Naive B cell (primary cell): Measurements from ENCODE around the gene TGFBR2. TPM values are rescaled to one million over a fixed set of nuclear protein-coding genes. Genes with fewer than 3 reads are reported as not detected.

Experiments used
- ATAC-seq, 2 donors: fragments of 150-1000 bp; cut with Tn5 transposase; 2 replicates each; pipeline ENCODE4 v1.10.0; 2021; ENCODE audit warnings: low read depth in 2 of 2, mild to moderate bottlenecking in 2 of 2, moderate library complexity in 2 of 2
- DNase-seq: peaks from one replicate; pipeline ENCODE4 v3.0.0; 2022
- H3K27ac Mint-ChIP-seq, 6 donors: one replicate each; pipeline ENCODE4 v1.8.0; 2020 to 2022; ENCODE audit warnings: mild to moderate bottlenecking in 6 of 6, mixed read lengths in 6 of 6, moderate library complexity in 5 of 6, inconsistent platforms in 2 of 6
- H3K27me3 Mint-ChIP-seq, 3 donors: one replicate each; pipeline ENCODE4 v1.8.0; 2021 to 2022; ENCODE audit warnings: mixed read lengths in 3 of 3, mild to moderate bottlenecking in 1 of 3
- H3K36me3 Mint-ChIP-seq, 2 donors: one replicate each; pipeline ENCODE4 v1.8.0; 2020 to 2022; ENCODE audit warnings: mixed read lengths in 2 of 2, inconsistent platforms in 1 of 2, mild to moderate bottlenecking in 1 of 2
- H3K4me1 Mint-ChIP-seq, 3 donors: one replicate each; pipeline ENCODE4 v1.8.0; 2020 to 2022; ENCODE audit warnings: mixed read lengths in 3 of 3, inconsistent platforms in 1 of 3, mild to moderate bottlenecking in 1 of 3, moderate library complexity in 1 of 3
- H3K4me3 Mint-ChIP-seq, 8 donors: one replicate each; pipeline ENCODE4 v1.8.0; 2020 to 2022; ENCODE audit warnings: mild to moderate bottlenecking in 8 of 8, mixed read lengths in 8 of 8, moderate library complexity in 8 of 8, inconsistent platforms in 2 of 8
- H3K9me3 Mint-ChIP-seq, 7 donors: one replicate each; pipeline ENCODE4 v1.8.0; 2020 to 2022; ENCODE audit warnings: mixed read lengths in 7 of 7, mild to moderate bottlenecking in 5 of 7, inconsistent platforms in 2 of 7, moderate library complexity in 1 of 7
- polyA plus RNA-seq, 6 donors: library from polyadenylated mRNA; unstranded; fragments of 300-500 nt; fragmentation: Illumina TruSeq; gene quantifications; one replicate each; pipeline ENCODE4 v1.2.3, GENCODE V29; 2021; ENCODE audit warnings: low read depth in 6 of 6

Gene TGFBR2
- 100 to 1,000 TPM in 5 of 6 donors, 10 to 100 TPM in 1; 99.4 to 169 (median 116) TPM for polyA plus RNA-seq

DNA sequence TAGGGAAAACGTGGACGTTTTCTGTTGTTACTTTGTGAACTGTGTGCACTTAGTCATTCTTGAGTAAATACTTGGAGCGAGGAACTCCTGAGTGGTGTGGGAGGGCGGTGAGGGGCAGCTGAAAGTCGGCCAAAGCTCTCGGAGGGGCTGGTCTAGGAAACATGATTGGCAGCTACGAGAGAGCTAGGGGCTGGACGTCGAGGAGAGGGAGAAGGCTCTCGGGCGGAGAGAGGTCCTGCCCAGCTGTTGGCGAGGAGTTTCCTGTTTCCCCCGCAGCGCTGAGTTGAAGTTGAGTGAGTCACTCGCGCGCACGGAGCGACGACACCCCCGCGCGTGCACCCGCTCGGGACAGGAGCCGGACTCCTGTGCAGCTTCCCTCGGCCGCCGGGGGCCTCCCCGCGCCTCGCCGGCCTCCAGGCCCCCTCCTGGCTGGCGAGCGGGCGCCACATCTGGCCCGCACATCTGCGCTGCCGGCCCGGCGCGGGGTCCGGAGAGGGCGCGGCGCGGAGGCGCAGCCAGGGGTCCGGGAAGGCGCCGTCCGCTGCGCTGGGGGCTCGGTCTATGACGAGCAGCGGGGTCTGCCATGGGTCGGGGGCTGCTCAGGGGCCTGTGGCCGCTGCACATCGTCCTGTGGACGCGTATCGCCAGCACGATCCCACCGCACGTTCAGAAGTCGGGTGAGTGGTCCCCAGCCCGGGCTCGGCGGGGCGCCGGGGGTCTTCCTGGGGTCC lies at the start of gene TGFBR2:
TSS of gene TGFBR2 (plus strand) at position 301 of the 731 bp plus-strand sequence. CDS start at position 584, 283 bp downstream.
- peaks cover 0 to 5% (median 0%) of the 10 kb centered on the region in 7 donors for H3K9me3 Mint-ChIP-seq
- no peaks in the 10 kb centered on the region for H3K27me3 Mint-ChIP-seq
- H3K4me3 Mint-ChIP-seq, result peak within 1 kb of the TSS; percentile 91 to 99 (median 97)
- peaks cover 7 to 17% of the 10 kb centered on the region in 2 donors for H3K36me3 Mint-ChIP-seq
- DNase-seq (peak; percentile 87), ATAC-seq (peak; percentile 69 to 72)
- H3K4me1 Mint-ChIP-seq, result peaks cover 53 to 83% (median 65%) of the 10 kb centered on the region in 3 donors
- H3K27ac Mint-ChIP-seq, result peak within 1 kb of the TSS; percentile 98 to 100 (median 99)

DNA sequence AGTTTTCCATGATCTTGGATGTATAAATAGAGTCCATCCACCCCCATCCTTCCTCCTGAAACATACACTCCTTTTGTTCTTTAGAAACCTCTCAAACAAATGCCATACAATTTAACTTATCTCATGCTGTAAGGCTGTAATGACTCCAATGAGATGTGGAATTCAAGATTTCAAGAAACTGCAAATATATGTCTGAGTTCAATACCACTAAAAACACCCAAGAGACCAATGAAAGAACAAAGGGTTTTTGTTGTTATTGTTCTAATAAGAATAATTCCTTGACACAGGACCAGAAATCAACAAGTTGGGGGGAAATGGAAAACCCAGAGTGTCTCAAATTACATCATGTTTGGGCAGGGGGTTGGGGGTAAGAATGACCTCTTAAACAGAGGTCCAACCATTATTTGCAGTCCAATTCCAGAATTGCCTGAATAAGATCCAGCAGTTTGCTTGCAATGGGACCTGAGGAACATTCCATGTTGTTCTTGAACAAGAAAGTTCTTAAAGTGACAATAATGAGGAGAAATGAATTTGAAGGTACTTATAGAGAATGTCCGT lies 48.6 kb upstream of the TGFBR2 start:
- no peak overlapping the region for H3K4me3 Mint-ChIP-seq
- DNase-seq (no peak), ATAC-seq (no peak)
- H3K4me1 Mint-ChIP-seq, result no peaks in the 10 kb centered on the region
- no peaks in the 10 kb centered on the region for H3K36me3 Mint-ChIP-seq
- H3K27ac Mint-ChIP-seq, result no peak overlapping the region
- H3K9me3 Mint-ChIP-seq, result no peaks in the 10 kb centered on the region
- no peaks in the 10 kb centered on the region for H3K27me3 Mint-ChIP-seq

DNA sequence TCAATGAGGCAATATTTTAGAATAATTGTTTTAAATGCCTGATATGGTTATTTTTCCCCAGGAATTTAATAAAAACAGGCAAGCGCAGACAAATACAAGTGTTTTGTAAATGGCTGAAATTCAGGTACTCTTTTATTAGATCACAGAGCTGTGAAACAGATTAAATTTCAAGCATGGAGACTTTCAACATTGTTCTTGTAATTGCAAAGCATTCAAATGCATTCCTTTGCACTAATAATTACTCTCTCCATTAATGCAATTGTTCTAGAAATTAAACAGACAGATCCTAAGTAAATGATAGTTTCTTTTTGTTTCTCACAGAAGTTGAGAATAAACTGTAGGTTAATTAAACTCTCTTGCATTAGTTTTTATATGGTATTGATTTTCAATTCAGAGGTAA lies 42.4 kb upstream of the TGFBR2 start:
- H3K36me3 Mint-ChIP-seq, result no peaks in the 10 kb centered on the region
- ATAC-seq (no peak), DNase-seq (no peak)
- no peaks in the 10 kb centered on the region for H3K27me3 Mint-ChIP-seq
- H3K4me1 Mint-ChIP-seq, result no peaks in the 10 kb centered on the region
- H3K27ac Mint-ChIP-seq, result no peak overlapping the region
- no peaks in the 10 kb centered on the region for H3K9me3 Mint-ChIP-seq
- no peak overlapping the region for H3K4me3 Mint-ChIP-seq

DNA sequence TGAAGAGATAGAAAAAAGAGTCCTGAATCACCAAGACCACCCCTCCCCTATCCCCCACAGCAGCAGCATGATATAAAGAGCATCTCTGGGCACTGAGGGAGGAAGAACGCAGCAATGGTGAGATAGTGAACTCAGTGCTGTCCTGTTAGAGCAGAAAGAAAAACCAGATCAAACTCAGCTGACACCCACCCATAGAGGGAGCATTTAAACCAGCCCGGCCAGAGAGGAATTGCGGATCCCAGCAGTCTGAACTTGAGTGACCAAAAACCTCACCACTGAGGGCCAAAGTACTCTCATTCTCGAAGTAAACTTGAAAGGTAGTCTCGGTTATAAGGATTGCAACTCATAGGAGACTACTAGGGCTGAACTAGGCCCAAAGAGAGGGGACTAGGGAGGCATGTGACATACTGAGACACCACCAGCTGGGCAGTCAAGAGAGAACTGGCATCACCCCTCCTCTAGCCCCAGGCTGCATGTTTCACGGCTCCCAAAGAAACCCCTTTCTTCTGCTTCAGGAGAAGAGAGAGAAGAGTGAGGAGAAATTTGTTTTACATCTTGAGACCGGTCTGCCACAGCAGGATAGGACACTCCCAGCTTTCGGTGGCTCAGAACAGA lies 39.2 kb upstream of the TGFBR2 start:
- Mint-ChIP-seq H3K9me3 (peaks cover 0 to 2% (median 0%) of the 10 kb centered on the region in 7 donors), H3K27ac (no peak overlapping the region), H3K4me1 (no peaks in the 10 kb centered on the region), H3K4me3 (no peak overlapping the region), H3K27me3 (no peaks in the 10 kb centered on the region), H3K36me3 (no peaks in the 10 kb centered on the region)
- no peak for DNase-seq
- no peak for ATAC-seq

DNA sequence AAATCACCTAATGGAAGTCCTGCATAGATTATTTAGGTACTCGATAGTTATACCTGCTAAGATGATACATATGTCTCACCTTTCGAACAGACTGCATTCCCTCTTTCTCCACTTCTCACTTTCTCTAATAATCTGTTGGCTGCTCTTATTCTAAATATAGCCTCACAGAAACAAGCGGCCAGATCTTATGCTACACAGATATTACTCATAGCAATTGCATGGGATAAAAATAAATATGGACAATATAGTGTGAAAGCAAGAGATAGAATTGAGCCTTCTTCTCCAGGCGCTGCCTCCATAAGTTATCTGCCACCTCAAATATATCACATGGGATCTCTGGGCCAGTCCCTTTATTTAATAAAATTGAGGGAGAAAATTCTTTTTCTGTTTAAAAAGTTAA lies 29.5 kb upstream of the TGFBR2 start:
- peaks cover 18 to 25% (median 20%) of the 10 kb centered on the region in 3 donors for H3K4me1 Mint-ChIP-seq

DNA sequence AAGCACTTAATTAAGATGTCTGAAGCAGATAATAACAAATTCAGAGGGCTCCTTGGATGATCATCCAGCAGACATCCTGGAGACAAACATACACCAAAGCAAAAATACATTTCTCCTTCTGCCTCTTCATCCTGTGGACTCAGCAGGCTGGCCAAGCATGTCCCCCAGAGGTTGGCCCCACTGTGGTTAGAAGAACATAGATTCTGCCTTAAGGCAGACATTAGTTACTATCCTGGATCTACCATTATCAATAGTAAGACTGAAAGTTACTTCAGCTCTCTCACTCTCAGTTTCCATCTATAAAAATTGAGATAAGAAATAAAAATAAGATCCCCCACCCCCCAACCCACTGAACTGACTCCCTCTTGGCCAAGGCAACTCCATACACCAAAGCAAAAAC lies 28.6 kb upstream of the TGFBR2 start:
- peak overlapping the region in 1 of 8 donors; percentile 73 for H3K4me3 Mint-ChIP-seq
- no peak for DNase-seq
- peak; percentile 35 to 56 for ATAC-seq
- H3K27ac Mint-ChIP-seq, result peak overlapping the region in 2 of 6 donors; percentile 37 to 84
- no peaks in the 10 kb centered on the region for H3K36me3 Mint-ChIP-seq
- H3K27me3 Mint-ChIP-seq, result no peaks in the 10 kb centered on the region
- H3K9me3 Mint-ChIP-seq, result peaks cover 0 to 4% (median 0%) of the 10 kb centered on the region in 7 donors
- peaks cover 18 to 25% (median 20%) of the 10 kb centered on the region in 3 donors for H3K4me1 Mint-ChIP-seq

More for the DNA sequence above, 29.5 kb upstream of the TGFBR2 start:
- ATAC-seq, result no peak
- Mint-ChIP-seq H3K9me3 (peaks cover 0 to 5% (median 0%) of the 10 kb centered on the region in 7 donors), H3K27ac (peak overlapping the region in 1 of 6 donors; percentile 37), H3K36me3 (no peaks in the 10 kb centered on the region), H3K27me3 (no peaks in the 10 kb centered on the region), H3K4me3 (no peak overlapping the region)
- no peak for DNase-seq

DNA sequence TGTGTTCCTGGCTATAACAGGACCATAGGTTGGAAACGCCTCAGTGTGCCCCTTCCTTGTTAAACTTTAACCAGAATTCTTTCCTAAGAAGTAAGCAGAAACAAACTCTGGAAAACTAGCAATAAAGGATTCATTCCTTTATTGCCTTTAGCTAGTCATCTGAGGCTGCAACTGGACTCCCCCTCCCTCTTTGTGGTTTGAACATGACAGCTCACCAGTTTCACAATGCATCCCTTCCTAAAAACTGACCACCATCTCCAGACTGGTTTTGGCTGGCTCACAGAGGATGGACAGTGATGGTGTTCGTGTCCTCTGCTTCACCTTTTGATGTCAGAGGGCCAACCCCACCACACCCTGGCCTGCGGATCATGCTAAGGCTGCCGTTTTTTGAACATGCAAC lies 27.9 kb upstream of the TGFBR2 start:
- ATAC-seq, result no peak

DNA sequence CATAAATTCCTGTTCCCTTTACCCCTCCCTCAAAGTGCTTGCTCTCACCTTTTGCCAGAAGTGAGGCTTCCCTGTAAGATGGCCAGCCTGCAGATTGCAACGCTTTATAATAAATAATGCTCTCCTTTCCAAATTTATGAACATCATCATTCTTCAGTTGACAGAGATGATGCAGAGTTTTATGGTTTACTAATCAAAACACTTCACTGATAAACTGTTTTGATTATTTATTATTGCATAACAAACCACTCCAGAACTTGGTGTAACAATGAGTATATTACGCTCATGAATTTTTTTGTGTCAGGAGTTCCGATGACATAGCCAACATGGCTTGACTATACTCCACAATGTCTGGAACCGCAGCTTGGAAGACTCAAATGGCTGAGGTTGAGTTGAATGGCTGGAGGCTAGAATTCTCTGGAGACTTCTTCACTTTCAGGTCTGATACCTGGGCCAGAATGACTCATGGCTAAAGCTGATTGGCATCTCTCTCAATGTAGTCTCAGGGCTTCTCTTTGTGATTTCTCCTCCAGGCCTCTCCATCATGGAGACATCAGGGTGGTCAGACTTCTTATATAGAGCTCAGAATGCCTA lies 27.3 kb upstream of the TGFBR2 start:
- Mint-ChIP-seq H3K36me3 (no peaks in the 10 kb centered on the region), H3K9me3 (peaks cover 0 to 2% (median 0%) of the 10 kb centered on the region in 7 donors), H3K27ac (peak overlapping the region in 3 of 6 donors; percentile 17 to 54 (median 33)), H3K4me3 (peak overlapping the region in 2 of 8 donors; percentile 23 to 53), H3K27me3 (no peaks in the 10 kb centered on the region), H3K4me1 (peaks cover 18 to 25% (median 20%) of the 10 kb centered on the region in 3 donors)
- DNase-seq (no peak), ATAC-seq (no peak)

More for the DNA sequence above, 27.9 kb upstream of the TGFBR2 start:
- DNase-seq, result no peak
- Mint-ChIP-seq H3K27ac (peak overlapping the region in 1 of 6 donors; percentile 19), H3K4me3 (no peak overlapping the region), H3K4me1 (peaks cover 18 to 25% (median 20%) of the 10 kb centered on the region in 3 donors), H3K36me3 (no peaks in the 10 kb centered on the region), H3K9me3 (peaks cover 0 to 2% (median 0%) of the 10 kb centered on the region in 7 donors), H3K27me3 (no peaks in the 10 kb centered on the region)

DNA sequence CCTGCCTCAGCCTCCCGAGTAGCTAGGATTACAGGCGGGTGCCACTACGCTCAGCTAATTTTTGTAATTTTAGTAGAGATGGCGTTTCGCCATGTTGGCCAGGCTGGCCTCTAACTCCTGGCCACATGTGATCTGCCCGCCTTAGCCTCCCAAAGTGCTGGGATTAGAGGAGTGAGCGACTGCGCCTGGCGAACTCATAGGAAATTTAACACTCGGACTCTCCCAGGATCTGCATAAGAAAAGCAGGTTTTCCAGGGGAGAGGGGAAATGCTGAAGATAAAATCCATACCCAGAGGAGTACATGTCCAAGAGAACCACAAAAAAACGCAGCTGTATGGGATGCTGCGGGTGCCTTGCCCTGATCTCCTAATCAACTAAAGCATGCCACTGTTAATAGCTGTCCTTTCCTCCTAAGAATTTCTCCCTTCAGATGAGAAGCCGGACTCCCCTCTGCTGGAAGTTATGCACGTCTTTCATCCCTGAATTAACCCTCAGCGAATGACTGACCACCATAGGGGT lies 25.3 kb upstream of the TGFBR2 start:
- H3K9me3 Mint-ChIP-seq, result peaks cover 0 to 2% (median 0%) of the 10 kb centered on the region in 7 donors
- H3K36me3 Mint-ChIP-seq, result no peaks in the 10 kb centered on the region
- H3K4me3 Mint-ChIP-seq, result no peak overlapping the region
- no peaks in the 10 kb centered on the region for H3K27me3 Mint-ChIP-seq
- no peak for ATAC-seq
- H3K27ac Mint-ChIP-seq, result no peak overlapping the region
- DNase-seq, result no peak
- H3K4me1 Mint-ChIP-seq, result peaks cover 18 to 25% (median 20%) of the 10 kb centered on the region in 3 donors

DNA sequence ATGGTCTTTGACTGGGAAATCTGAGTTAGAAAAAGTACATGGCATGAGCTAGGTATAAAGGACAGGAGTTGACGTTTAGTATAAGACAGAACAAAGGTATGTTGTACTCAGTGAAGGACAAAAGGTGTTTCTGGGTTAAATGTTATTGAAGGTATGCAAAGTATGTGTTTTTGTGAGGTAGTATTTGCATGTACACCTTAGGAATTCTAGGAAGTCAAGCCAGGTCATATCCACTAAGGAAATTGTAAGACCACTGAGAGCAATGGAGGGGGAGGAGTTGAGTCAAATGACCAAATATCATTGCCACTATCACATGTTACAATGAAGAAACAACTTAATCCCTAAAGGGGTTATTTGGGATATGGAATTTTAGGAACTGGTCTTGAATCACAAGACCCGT lies 24.4 kb upstream of the TGFBR2 start:
- Mint-ChIP-seq H3K9me3 (peaks cover 0 to 2% (median 0%) of the 10 kb centered on the region in 7 donors), H3K27ac (no peak overlapping the region), H3K4me3 (no peak overlapping the region), H3K4me1 (peaks cover 18 to 22% (median 20%) of the 10 kb centered on the region in 3 donors), H3K27me3 (no peaks in the 10 kb centered on the region), H3K36me3 (no peaks in the 10 kb centered on the region)
- DNase-seq (no peak), ATAC-seq (no peak)

DNA sequence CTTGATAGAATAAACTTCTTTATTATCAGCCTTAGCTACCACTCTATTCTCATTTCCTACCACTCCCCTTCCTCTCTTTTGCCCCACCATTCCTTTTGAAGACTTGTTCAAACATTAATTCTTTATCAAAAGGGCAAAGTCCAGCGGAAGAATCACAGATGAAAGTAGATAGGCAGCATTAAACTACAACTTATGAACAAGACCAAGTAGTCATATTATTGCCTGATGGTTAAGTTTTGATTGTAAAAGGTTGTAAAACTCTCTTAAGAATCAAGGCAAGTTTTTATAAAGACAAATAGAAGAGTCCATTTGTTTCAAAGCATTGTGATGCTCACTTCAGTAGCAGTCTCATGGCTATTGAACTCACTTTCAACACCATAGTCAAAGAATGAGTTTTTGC lies 22.4 kb upstream of the TGFBR2 start:
- no peaks in the 10 kb centered on the region for H3K27me3 Mint-ChIP-seq
- H3K27ac Mint-ChIP-seq, result peak overlapping the region in 1 of 6 donors; percentile 6
- ATAC-seq, result no peak
- no peaks in the 10 kb centered on the region for H3K9me3 Mint-ChIP-seq
- no peak overlapping the region for H3K4me3 Mint-ChIP-seq
- H3K36me3 Mint-ChIP-seq, result no peaks in the 10 kb centered on the region
- no peak for DNase-seq
- peaks cover under 1 to 2% (median 2%) of the 10 kb centered on the region in 3 donors for H3K4me1 Mint-ChIP-seq

DNA sequence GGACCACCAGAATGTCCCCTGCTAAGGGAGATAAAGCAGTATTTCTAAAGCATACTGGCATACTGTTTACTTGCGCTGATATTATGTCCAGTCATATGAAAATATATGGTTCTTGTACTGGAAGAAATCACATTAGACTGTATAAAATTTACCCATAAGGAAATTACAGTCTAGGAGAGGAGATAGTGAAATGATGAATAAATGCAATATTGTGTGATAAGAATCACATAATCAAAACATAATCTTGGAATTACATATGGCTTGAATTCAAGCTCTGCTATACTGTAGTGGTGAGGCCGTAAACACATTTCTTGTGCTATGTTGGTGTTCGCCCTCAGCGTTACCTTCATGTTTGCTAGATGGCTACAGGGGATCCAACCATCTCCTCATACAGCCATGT lies 20.7 kb upstream of the TGFBR2 start:
- DNase-seq (no peak), ATAC-seq (no peak)
- Mint-ChIP-seq H3K27ac (peak overlapping the region in 1 of 6 donors; percentile 8), H3K4me3 (no peak overlapping the region), H3K9me3 (peaks cover 0 to 1% (median 0%) of the 10 kb centered on the region in 7 donors), H3K4me1 (no peaks in the 10 kb centered on the region), H3K27me3 (no peaks in the 10 kb centered on the region), H3K36me3 (no peaks in the 10 kb centered on the region)
